GM18907 (cell line): ENCODE results near the gene PRMT9.
A peak's percentile ranks its signal among the peaks of the same experiment; 100 is the strongest.

ENCODE experiments used
- ATAC-seq: cut with Tn5 transposase; IDR thresholded peaks from one replicate; pipeline ENCODE4 v1.9.1; 2021; ENCODE audit warnings: mild to moderate bottlenecking, moderate library complexity; ENCODE audit not compliant: unreplicated experiment

Gene PRMT9

GRCh38 chr4:147683717-147684700 lies at the start of gene PRMT9:
TSS of gene PRMT9 (minus strand) at chr4:147684163. CDS start at chr4:147683987, 176 bp downstream.
- peak; percentile 100 for ATAC-seq

GRCh38 chr4:147732518-147733235 lies 48.7 kb upstream of the PRMT9 start:
- peak; percentile 33 for ATAC-seq

- peak; percentile 68 for ATAC-seq
These were observed 47.9 kb upstream of the PRMT9 start, which contains the start of gene ARHGAP10 for GRCh38 chr4:147731580-147732517. TSS of gene ARHGAP10 (plus strand) at chr4:147732088. CDS start at chr4:147732302, 214 bp downstream.

- ATAC-seq = no peak
These were observed 46.4 kb upstream of the PRMT9 start for GRCh38 chr4:147730333-147730732.

- no peak for ATAC-seq
These were observed 43.6 kb upstream of the PRMT9 start for GRCh38 chr4:147727476-147728028.

GRCh38 chr4:147725673-147726072 lies 41.7 kb upstream of the PRMT9 start:
- no peak for ATAC-seq

- ATAC-seq = no peak
These were observed 40.7 kb upstream of the PRMT9 start for GRCh38 chr4:147724468-147725201.

GRCh38 chr4:147723326-147723725 lies 39.4 kb upstream of the PRMT9 start:
- ATAC-seq = no peak

- ATAC-seq = peak; percentile 89
These were observed 33.9 kb upstream of the PRMT9 start for GRCh38 chr4:147717878-147718277.

GRCh38 chr4:147714575-147715401 lies 30.8 kb upstream of the PRMT9 start:
- no peak for ATAC-seq

GRCh38 chr4:147709999-147710398 lies 26.0 kb upstream of the PRMT9 start:
- no peak for ATAC-seq

GRCh38 chr4:147707892-147708672 lies 24.1 kb upstream of the PRMT9 start:
- peak; percentile 65 for ATAC-seq

- peak; percentile 57 for ATAC-seq
These were observed 20.9 kb upstream of the PRMT9 start for GRCh38 chr4:147704846-147705245.

- ATAC-seq = no peak
These were observed 12.9 kb upstream of the PRMT9 start for GRCh38 chr4:147696866-147697265.

- no peak for ATAC-seq
These were observed 9.3 kb upstream of the PRMT9 start for GRCh38 chr4:147693218-147693617.

GRCh38 chr4:147691820-147692219 lies 7.9 kb upstream of the PRMT9 start:
- no peak for ATAC-seq

GRCh38 chr4:147689067-147689466 lies 5.1 kb upstream of the PRMT9 start:
- no peak for ATAC-seq

- ATAC-seq = no peak
These were observed 773 bp downstream of the PRMT9 start for GRCh38 chr4:147683188-147683591.
